IgD-negative memory B cell (primary cell): ENCODE results near the gene CYTIP. TPM values are rescaled to one million over a fixed set of nuclear protein-coding genes. Genes with fewer than 3 reads are reported as not detected.
A peak's percentile ranks its signal among the peaks of the same experiment; 100 is the strongest.
"Not testable (repeated sequence)": the region's sequence is repeated elsewhere in the genome, so short reads cannot be mapped to it uniquely, and the experiment has no call there.

Source experiments
- H3K27ac Mint-ChIP-seq, 3 donors: one replicate each; pipeline ENCODE4 v1.8.0; 2020 to 2022; ENCODE audit warnings: mild to moderate bottlenecking in 3 of 3, mixed read lengths in 3 of 3, moderate library complexity in 1 of 3
- H3K27me3 Mint-ChIP-seq: one replicate; pipeline ENCODE4 v1.8.0; 2021; ENCODE audit warnings: mixed read lengths
- H3K36me3 Mint-ChIP-seq: one replicate; pipeline ENCODE4 v1.8.0; 2020; ENCODE audit warnings: mild to moderate bottlenecking, mixed read lengths
- H3K4me1 Mint-ChIP-seq, 3 donors: one replicate each; pipeline ENCODE4 v1.8.0; 2020 to 2022; ENCODE audit warnings: mixed read lengths in 3 of 3, mild to moderate bottlenecking in 1 of 3
- H3K4me3 Mint-ChIP-seq, 4 donors: one replicate each; pipeline ENCODE4 v1.8.0; 2020 to 2022; ENCODE audit warnings: mild to moderate bottlenecking in 4 of 4, mixed read lengths in 4 of 4, moderate library complexity in 3 of 4
- H3K9me3 Mint-ChIP-seq, 3 donors: one replicate each; pipeline ENCODE4 v1.8.0; 2020 to 2021; ENCODE audit warnings: mixed read lengths in 3 of 3, mild to moderate bottlenecking in 1 of 3
- polyA plus RNA-seq: library from polyadenylated mRNA; unstranded; fragments of 300-500 nt; fragmentation: Illumina TruSeq; gene quantifications from one replicate; pipeline ENCODE4 v1.2.3, GENCODE V29; 2021

Gene CYTIP
- polyA plus RNA-seq, 1 donor from 2014 or later, result 83.6 TPM

DNA sequence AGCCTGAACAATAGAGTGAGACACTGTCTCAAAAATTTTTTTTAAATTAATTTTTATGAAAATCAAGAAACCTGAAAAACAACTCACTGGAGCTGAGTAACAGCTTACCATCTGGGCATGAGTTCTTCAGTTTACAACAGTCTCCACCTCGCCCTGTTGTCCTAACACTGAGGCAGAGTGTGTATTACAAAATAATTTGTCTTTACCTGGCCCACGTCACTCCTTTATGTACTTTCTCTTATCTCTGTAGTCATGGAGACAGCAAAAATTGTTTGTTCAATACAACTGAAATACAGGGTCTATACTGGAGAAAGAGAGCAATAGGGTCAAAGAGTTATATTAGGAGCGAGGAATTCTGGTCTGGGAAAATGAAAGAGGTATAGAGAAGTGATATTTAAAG is 48.1 kb downstream of the CYTIP start:
- H3K27me3 Mint-ChIP-seq, result no peaks in the 10 kb centered on the region
- H3K27ac Mint-ChIP-seq, result no peak overlapping the region
- H3K4me3 Mint-ChIP-seq, result no peak overlapping the region
- peaks cover 0 to 1% (median 0%) of the 10 kb centered on the region in 3 donors for H3K4me1 Mint-ChIP-seq
- H3K36me3 Mint-ChIP-seq, result peaks cover 22% of the 10 kb centered on the region
- peaks cover 2 to 12% (median 10%) of the 10 kb centered on the region in 3 donors for H3K9me3 Mint-ChIP-seq

DNA sequence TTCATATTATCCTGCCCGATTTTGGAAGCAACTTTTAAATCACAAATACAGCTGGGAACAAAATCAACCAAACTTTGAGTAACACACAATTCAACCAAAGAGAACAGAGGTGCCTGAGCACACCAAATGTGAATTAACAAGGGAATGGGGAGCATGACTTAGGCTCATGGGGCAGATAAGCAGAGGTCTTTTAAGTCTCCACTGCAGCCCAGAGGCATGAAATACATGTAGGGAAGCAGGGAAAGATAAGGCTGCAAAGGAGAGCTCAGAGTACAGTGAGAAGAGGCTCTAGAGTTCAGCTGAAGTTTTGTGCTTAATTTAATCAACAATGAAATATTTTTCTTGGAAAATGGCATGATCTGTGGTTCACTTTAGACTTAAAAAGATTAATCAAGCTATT is 49.0 kb downstream of the CYTIP start:
- H3K4me3 Mint-ChIP-seq, result no peak overlapping the region
- no peaks in the 10 kb centered on the region for H3K4me1 Mint-ChIP-seq
- H3K9me3 Mint-ChIP-seq, result peaks cover 5 to 20% (median 14%) of the 10 kb centered on the region in 3 donors
- peaks cover 17% of the 10 kb centered on the region for H3K36me3 Mint-ChIP-seq
- H3K27me3 Mint-ChIP-seq, result no peaks in the 10 kb centered on the region
- H3K27ac Mint-ChIP-seq, result no peak overlapping the region

DNA sequence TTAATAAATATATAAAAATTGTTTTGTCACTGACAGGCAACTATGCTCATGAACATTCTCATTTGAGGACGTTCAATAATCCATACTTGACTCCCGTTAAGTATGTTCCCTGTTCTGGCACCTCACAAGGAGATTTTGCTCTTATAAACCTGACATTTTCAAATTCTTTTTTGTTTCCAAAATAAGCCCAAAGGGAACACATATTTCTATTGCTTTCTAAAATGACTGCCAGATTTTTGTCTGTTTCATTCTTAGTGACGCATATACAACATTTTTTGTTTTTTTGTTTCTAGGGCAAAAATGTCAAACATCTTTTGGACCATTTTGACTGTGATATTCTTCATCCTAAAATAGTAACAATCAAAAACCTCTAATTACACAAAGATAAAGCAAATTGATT is 50.5 kb downstream of the CYTIP start:
- H3K4me1 Mint-ChIP-seq, result peaks cover 5 to 10% (median 5%) of the 10 kb centered on the region in 3 donors
- no peak overlapping the region for H3K4me3 Mint-ChIP-seq
- no peak overlapping the region for H3K27ac Mint-ChIP-seq
- peaks cover 16% of the 10 kb centered on the region for H3K36me3 Mint-ChIP-seq
- peaks cover 8 to 28% (median 14%) of the 10 kb centered on the region in 3 donors for H3K9me3 Mint-ChIP-seq
- H3K27me3 Mint-ChIP-seq, result no peaks in the 10 kb centered on the region

DNA sequence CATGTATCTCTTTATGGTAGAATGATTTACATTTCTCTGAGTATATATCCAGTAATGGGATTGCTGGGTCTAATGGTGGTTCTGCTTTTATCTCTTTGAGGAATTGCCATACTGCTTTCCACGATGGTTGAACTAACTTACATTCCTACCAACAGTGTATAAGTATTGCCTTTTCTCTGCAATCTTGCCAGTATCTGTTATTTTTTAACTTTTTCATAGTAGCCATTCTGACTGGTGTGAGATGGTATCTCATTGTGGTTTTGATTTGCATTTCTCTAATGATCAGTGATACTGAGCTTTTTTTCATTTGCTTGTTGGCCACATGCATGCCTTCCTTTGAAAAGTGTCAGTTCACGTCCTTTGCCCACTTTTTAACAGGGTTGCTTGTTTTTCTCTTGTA is 55.1 kb downstream of the CYTIP start:
- H3K9me3 Mint-ChIP-seq, result peaks cover 11 to 34% (median 19%) of the 10 kb centered on the region in 3 donors
- H3K4me3 Mint-ChIP-seq, result no peak overlapping the region
- peaks cover 18% of the 10 kb centered on the region for H3K36me3 Mint-ChIP-seq
- H3K27me3 Mint-ChIP-seq, result no peaks in the 10 kb centered on the region
- H3K27ac Mint-ChIP-seq, result no peak overlapping the region
- H3K4me1 Mint-ChIP-seq, result peaks cover 11 to 21% (median 18%) of the 10 kb centered on the region in 3 donors

DNA sequence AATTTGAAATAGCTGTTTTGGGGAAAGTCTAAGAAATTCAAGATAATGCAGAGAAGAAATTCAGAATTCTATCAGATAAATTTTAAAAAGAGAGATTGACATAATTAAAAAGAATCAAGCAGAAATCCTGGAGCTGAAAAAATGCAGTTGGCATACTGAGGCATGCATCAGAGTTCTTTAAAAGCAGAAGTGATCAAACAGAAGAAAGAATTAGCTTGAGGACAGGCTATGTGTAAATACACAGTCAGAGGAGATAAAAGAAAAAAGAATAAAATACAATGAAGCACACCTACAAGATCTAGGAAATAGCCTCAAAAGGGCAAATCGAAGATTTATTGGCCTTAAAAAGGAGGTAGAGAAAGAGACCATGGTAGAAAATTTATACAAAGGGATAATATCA is 57.1 kb downstream of the CYTIP start:
- Mint-ChIP-seq H3K4me1 (peaks cover 11 to 23% (median 18%) of the 10 kb centered on the region in 3 donors), H3K36me3 (peaks cover 16% of the 10 kb centered on the region), H3K27ac (peak overlapping the region in 1 of 3 donors; percentile 48), H3K4me3 (no peak overlapping the region), H3K27me3 (no peaks in the 10 kb centered on the region), H3K9me3 (peaks cover 9 to 27% (median 19%) of the 10 kb centered on the region in 3 donors)

DNA sequence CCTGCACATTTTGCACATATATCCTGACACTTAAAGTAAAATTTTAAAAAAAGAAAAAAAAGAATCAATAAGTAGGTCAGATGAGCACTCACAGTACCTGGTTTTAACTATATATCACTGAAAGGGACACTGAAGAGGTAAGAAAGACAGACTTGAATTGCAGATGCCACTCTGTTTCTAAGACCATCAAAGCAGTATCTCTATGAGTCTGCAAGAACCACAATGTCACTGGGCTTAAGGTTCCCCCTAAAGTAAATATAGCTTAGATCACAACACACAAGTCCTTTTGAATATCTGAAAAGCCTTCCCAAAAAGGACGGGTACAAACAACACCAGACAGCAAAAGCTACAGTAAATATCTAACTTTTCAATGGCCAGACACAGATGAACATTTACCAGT is 57.6 kb downstream of the CYTIP start:
- H3K4me3 Mint-ChIP-seq, result no peak overlapping the region
- peaks cover 11 to 25% (median 20%) of the 10 kb centered on the region in 3 donors for H3K4me1 Mint-ChIP-seq

DNA sequence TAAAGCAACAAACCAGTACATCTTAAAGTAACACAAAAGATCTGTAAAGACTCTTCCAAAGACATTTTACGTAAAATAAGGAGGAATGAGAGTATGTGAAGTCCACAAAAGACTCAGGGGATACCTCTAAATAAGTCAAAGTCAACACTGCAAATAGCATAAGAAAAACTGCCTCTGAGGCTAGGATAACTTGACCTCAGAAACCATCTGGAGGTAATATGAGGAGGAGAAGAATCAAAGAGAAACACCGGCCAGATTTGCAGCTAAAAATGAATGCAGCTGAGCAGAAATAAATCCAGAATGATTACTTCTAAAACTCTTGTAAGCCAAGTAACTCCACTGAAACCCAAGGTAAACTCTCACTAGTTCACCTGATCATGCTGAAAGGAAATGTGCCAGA is 66.0 kb downstream of the CYTIP start:
- Mint-ChIP-seq H3K36me3 (peaks cover 25% of the 10 kb centered on the region), H3K27me3 (no peaks in the 10 kb centered on the region), H3K4me3 (no peak overlapping the region), H3K9me3 (peaks cover 11 to 21% (median 14%) of the 10 kb centered on the region in 3 donors), H3K4me1 (peaks cover 4 to 7% (median 6%) of the 10 kb centered on the region in 3 donors), H3K27ac (no peak overlapping the region)

More for the DNA sequence above, 57.6 kb downstream of the CYTIP start:
- Mint-ChIP-seq H3K27ac (peak overlapping the region in 1 of 3 donors; percentile 48), H3K9me3 (peaks cover 9 to 24% (median 15%) of the 10 kb centered on the region in 3 donors), H3K27me3 (no peaks in the 10 kb centered on the region), H3K36me3 (peaks cover 13% of the 10 kb centered on the region)

DNA sequence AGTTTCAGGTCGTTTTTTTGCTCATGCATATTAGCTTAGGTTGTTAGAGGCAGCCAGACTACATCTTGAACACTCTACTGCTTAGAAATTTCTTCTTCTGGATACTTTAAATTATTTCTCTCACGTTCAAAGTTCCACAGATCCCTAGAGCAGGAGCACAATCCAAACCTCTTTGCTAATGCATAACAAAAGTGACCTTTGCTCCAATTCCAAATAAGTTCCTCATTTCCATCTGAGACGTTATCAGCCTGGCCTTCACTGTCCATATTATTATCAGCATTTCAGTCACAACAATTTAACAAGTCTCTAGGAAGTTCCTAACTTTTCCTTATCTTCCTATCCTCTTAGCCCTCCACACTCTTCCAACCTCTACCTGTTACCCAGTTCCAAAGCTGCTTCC is 67.8 kb downstream of the CYTIP start:
- Mint-ChIP-seq H3K27ac (peak overlapping the region in 1 of 3 donors; percentile 53), H3K4me3 (peak overlapping the region in 1 of 4 donors; percentile 19), H3K36me3 (peaks cover 25% of the 10 kb centered on the region), H3K9me3 (peaks cover 11 to 21% (median 14%) of the 10 kb centered on the region in 3 donors), H3K27me3 (no peaks in the 10 kb centered on the region), H3K4me1 (peaks cover 0 to 6% (median 4%) of the 10 kb centered on the region in 3 donors)

DNA sequence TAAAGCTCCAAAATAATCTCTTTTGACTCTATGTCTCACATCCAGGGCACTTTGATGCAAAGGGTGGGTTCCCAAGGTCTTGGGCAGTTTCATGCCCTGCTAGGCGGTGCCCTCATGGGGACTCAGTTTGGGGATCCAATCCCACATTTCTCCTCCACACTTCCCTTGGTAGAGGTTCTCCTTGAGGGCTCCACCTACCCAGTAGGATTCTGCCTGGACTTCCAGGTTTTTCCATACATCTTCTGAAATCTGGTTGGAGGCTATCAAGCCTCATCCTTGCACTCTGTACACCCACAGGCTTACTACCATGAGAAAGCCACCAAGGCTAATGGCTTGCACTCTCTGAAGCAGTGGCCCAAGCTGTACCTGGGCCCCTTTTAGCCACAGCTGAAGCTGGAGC is 68.5 kb downstream of the CYTIP start:
- Mint-ChIP-seq H3K9me3 (peaks cover 11 to 21% (median 14%) of the 10 kb centered on the region in 3 donors), H3K27me3 (no peaks in the 10 kb centered on the region), H3K4me3 (no peak overlapping the region), H3K36me3 (peaks cover 19% of the 10 kb centered on the region), H3K27ac (peak overlapping the region in 1 of 3 donors; percentile 23), H3K4me1 (peaks cover 0 to 1% (median 0%) of the 10 kb centered on the region in 3 donors)

DNA sequence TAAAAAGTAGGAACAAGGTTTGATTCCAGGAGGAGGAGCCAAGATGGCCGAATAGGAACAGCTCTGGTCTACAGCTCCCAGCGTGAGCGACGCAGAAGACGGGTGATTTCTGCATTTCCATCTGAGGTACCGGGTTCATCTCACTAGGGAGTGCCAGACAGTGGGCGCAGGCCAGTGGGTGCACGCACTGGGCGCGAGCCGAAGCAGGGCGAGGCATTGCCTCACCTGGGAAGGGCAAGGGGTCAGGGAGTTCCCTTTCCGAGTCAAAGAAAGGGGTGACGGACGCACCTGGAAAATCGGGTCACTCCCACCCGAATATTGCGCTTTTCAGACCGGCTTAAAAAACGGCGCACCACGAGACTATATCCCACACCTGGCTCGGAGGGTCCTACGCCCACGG is 75.4 kb downstream of the CYTIP start:
- not testable (repeated sequence) for H3K27ac Mint-ChIP-seq, H3K9me3 Mint-ChIP-seq, H3K36me3 Mint-ChIP-seq, H3K4me3 Mint-ChIP-seq, H3K27me3 Mint-ChIP-seq
- peaks cover 13 to 15% (median 13%) of the 10 kb centered on the region in 3 donors for H3K4me1 Mint-ChIP-seq

DNA sequence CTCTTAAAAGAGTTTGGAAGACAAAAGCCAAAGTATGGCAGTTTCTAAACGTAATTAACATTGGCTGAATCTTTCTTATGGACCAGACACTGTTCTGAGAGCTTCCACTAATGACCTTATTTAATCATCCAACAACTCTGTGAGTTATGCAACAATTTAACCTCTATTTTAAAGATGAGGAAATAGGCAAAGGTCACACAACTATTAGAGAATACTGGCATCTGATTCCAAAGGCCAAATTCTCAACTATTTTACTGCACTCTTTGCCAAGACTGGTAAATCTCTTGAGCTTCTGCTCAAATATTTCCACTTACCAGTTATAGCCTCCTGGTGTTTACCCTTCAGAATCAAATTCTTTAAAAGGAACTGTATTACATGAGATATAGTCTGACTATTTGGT is 76.2 kb downstream of the CYTIP start:
- Mint-ChIP-seq H3K4me3 (no peak overlapping the region), H3K27me3 (no peaks in the 10 kb centered on the region), H3K4me1 (peaks cover 16 to 23% (median 17%) of the 10 kb centered on the region in 3 donors), H3K36me3 (peaks cover 6% of the 10 kb centered on the region), H3K9me3 (peaks cover 0 to 4% (median 3%) of the 10 kb centered on the region in 3 donors), H3K27ac (no peak overlapping the region)

Other genes starting within 250 kb of the CYTIP start
- not detected for gene GALNT5, start 186.4 kb downstream of the CYTIP start, polyA plus RNA-seq
- 0.08 TPM for gene ERMN, start 118.3 kb downstream of the CYTIP start, polyA plus RNA-seq
- 0.23 TPM for gene ACVR1C, start 184.8 kb upstream of the CYTIP start, polyA plus RNA-seq